Vagina (tissue), 2 donors: ENCODE results near the gene SPOCK1. TPM values are rescaled to one million over a fixed set of nuclear protein-coding genes. Genes with fewer than 3 reads are reported as not detected.
"Not testable (repeated sequence)": the region's sequence is repeated elsewhere in the genome, so short reads cannot be mapped to it uniquely, and the experiment has no call there.

ENCODE experiments used
- DNase-seq, 2 donors: peaks; one replicate each; pipeline ENCODE4 v3.0.0-alpha.2; 2017; ENCODE audit errors: extremely low spot score in 2 of 2
- H3K27ac ChIP-seq: fragments of 200-600 bp; sonication (generic); one replicate; pipeline ENCODE4 v1.5.1; 2019
- H3K27me3 ChIP-seq: fragments of 200-600 bp; sonication (generic); one replicate; pipeline ENCODE4 v1.5.1; 2019
- H3K36me3 ChIP-seq, 2 donors: fragments of 200-600 bp; sonication (generic); one replicate each; pipeline ENCODE4 v1.5.1; 2017 to 2019
- H3K4me1 ChIP-seq: fragments of 200-600 bp; sonication (generic); one replicate; pipeline ENCODE4 v1.5.1; 2019
- H3K4me3 ChIP-seq, 2 donors: fragments of 200-600 bp; sonication (generic); 1 replicate in 1 of 2; 2 replicates in 1 of 2; pipeline ENCODE4 v1.5.1; 2016 to 2019
- H3K9me3 ChIP-seq: fragments of 200-600 bp; sonication (generic); one replicate; pipeline ENCODE4 v1.5.1; 2019
- CTCF ChIP-seq, 3 experiments: fragments of 450-650 bp in 2 of 3; fragments of 200-600 bp in 1 of 3; sonication (generic) in 1 of 3; IDR thresholded peaks; one replicate each; pipeline ENCODE4 v1.5.1; 2017 to 2019; ENCODE audit warnings: antibody characterized with exemption in 3 of 3, mild to moderate bottlenecking in 2 of 3, moderate library complexity in 2 of 3
- POLR2A ChIP-seq, 2 donors: fragments of 450-650 bp; IDR thresholded peaks; one replicate each; pipeline ENCODE4 v1.6.1; 2017; ENCODE audit warnings: antibody characterized with exemption in 2 of 2, mild to moderate bottlenecking in 2 of 2, moderate library complexity in 2 of 2
- POLR2AphosphoS5 ChIP-seq, 2 donors: sonication (generic); formaldehyde crosslinking; IDR thresholded peaks; one replicate each; pipeline ENCODE4 v1.9.0; 2017; ENCODE audit warnings: antibody characterized with exemption in 2 of 2, mild to moderate bottlenecking in 2 of 2, low read depth in 1 of 2; ENCODE audit not compliant: insufficient read depth in 1 of 2
- intact Hi-C: fragments of 100-400 bp; cut with DNase I; formaldehyde crosslinking; loops from one replicate; pipeline ENCODE4 v1.15.1; 2023
- total RNA-seq: library from RNA; depleted of rRNA; stranded (reverse); fragments of >200 nt; gene quantifications from one replicate; pipeline ENCODE4 v1.2.3, GENCODE V29; 2016

SPOCK1 gene
- 70.7 TPM for total RNA-seq

GRCh38 chr5:137498736-137499505, at the start of gene SPOCK1:
Gene SPOCK1 (minus strand): TSS chr5:137499326.
- intact Hi-C loops: loop anchor here (5.0 kb wide), 2 partner anchors 177 to 697 kb away; no protein-coding TSS in a partner anchor
- peak in 1 of 2 donors; percentile 51 for TF ChIP-seq POLR2AphosphoS5 (IDR thresholded peaks at IDR 0.05; ENCODE audit: insufficient read depth in 1 of 2, low read depth in 1 of 2)
- peak in 1 of 2 donors; percentile 40 for TF ChIP-seq POLR2A (IDR thresholded peaks at IDR 0.05)
- TF ChIP-seq CTCF (IDR thresholded peaks at IDR 0.05): peak; percentile 48 to 63 (median 58)
- Histone ChIP-seq H3K27ac (no peak within 1 kb of the TSS), H3K9me3 (no peaks in the 10 kb centered on the region), H3K4me1 (peaks cover 4% of the 10 kb centered on the region), H3K4me3 (peak within 1 kb of the TSS; percentile 54 to 70), H3K36me3 (no peaks in the 10 kb centered on the region), H3K27me3 (no peaks in the 10 kb centered on the region)
- DNase-seq: no peak

- no peak for TF ChIP-seq POLR2A (IDR thresholded peaks at IDR 0.05)
- no peak for TF ChIP-seq POLR2AphosphoS5 (IDR thresholded peaks at IDR 0.05; ENCODE audit: insufficient read depth in 1 of 2, low read depth in 1 of 2)
- TF ChIP-seq CTCF (IDR thresholded peaks at IDR 0.05): no peak
- no peaks in the 10 kb centered on the region for H3K4me1 ChIP-seq
- no peak for DNase-seq
- H3K4me3 ChIP-seq: no peak overlapping the region
- H3K9me3 ChIP-seq: no peaks in the 10 kb centered on the region
- intact Hi-C loops: no loop called here
- no peaks in the 10 kb centered on the region for H3K36me3 ChIP-seq
- H3K27me3 ChIP-seq: no peaks in the 10 kb centered on the region
- no peak overlapping the region for H3K27ac ChIP-seq
Measured at GRCh38 chr5:137545956-137546355, 46.8 kb upstream of the SPOCK1 start.

- H3K4me1 ChIP-seq, H3K9me3 ChIP-seq, H3K4me3 ChIP-seq, H3K27me3 ChIP-seq, DNase-seq, H3K27ac ChIP-seq, H3K36me3 ChIP-seq, intact Hi-C loops: not testable (repeated sequence)
Measured at GRCh38 chr5:137535449-137535848, 36.3 kb upstream of the SPOCK1 start.

- no peaks in the 10 kb centered on the region for H3K9me3 ChIP-seq
- H3K27ac ChIP-seq: no peak overlapping the region
- no peaks in the 10 kb centered on the region for H3K36me3 ChIP-seq
- no peak for TF ChIP-seq POLR2AphosphoS5 (IDR thresholded peaks at IDR 0.05; ENCODE audit: insufficient read depth in 1 of 2, low read depth in 1 of 2)
- TF ChIP-seq POLR2A (IDR thresholded peaks at IDR 0.05): no peak
- no peak for TF ChIP-seq CTCF (IDR thresholded peaks at IDR 0.05)
- intact Hi-C loops: no loop called here
- DNase-seq: no peak
- no peaks in the 10 kb centered on the region for H3K4me1 ChIP-seq
- no peak overlapping the region for H3K4me3 ChIP-seq
- H3K27me3 ChIP-seq: no peaks in the 10 kb centered on the region
Measured at GRCh38 chr5:137533963-137534362, 34.8 kb upstream of the SPOCK1 start.

- intact Hi-C loops: no loop called here
- H3K4me3 ChIP-seq: no peak overlapping the region
- H3K4me1 ChIP-seq: no peaks in the 10 kb centered on the region
- no peaks in the 10 kb centered on the region for H3K27me3 ChIP-seq
- H3K9me3 ChIP-seq: no peaks in the 10 kb centered on the region
- no peaks in the 10 kb centered on the region for H3K36me3 ChIP-seq
- DNase-seq: no peak
- TF ChIP-seq CTCF (IDR thresholded peaks at IDR 0.05): no peak
- TF ChIP-seq POLR2AphosphoS5 (IDR thresholded peaks at IDR 0.05; ENCODE audit: insufficient read depth in 1 of 2, low read depth in 1 of 2): no peak
- no peak for TF ChIP-seq POLR2A (IDR thresholded peaks at IDR 0.05)
- H3K27ac ChIP-seq: no peak overlapping the region
Measured at GRCh38 chr5:137531266-137531665, 32.1 kb upstream of the SPOCK1 start.
